GM12874 (cell line): ENCODE measurements around the gene CNTNAP5.

Experiments
- CTCF ChIP-seq: IDR thresholded peaks from 2 replicates; pipeline ENCODE4 v1.5.1; 2011; ENCODE audit warnings: low read depth, mild to moderate bottlenecking, control low read depth, low read length, moderate library complexity; ENCODE audit not compliant: insufficient read depth

CNTNAP5 gene

GRCh38 chr2:124524155-124524915 is 499.2 kb downstream of the CNTNAP5 start:
- TF ChIP-seq CTCF = no peak

- TF ChIP-seq CTCF = no peak
Observed at GRCh38 chr2:124526221-124526620, 501.1 kb downstream of the CNTNAP5 start.

GRCh38 chr2:124530203-124530602 is 505.1 kb downstream of the CNTNAP5 start:
- TF ChIP-seq CTCF = no peak

- no peak for TF ChIP-seq CTCF
Observed at GRCh38 chr2:124533226-124533954, 508.3 kb downstream of the CNTNAP5 start.

GRCh38 chr2:124534028-124534427 is 508.9 kb downstream of the CNTNAP5 start:
- TF ChIP-seq CTCF = no peak

- no peak for TF ChIP-seq CTCF
Observed at GRCh38 chr2:124535816-124536215, 510.7 kb downstream of the CNTNAP5 start.

GRCh38 chr2:124536591-124536990 is 511.5 kb downstream of the CNTNAP5 start:
- no peak for TF ChIP-seq CTCF
